Activated CD8-positive, alpha-beta memory T cell treated with anti-CD3 and anti-CD28 coated beads for 24 hours (primary cell): Measurements from ENCODE around the gene SORT1.
A peak's percentile ranks its signal among the peaks of the same experiment; 100 is the strongest.
"Not testable (repeated sequence)": the region's sequence is repeated elsewhere in the genome, so short reads cannot be mapped to it uniquely, and the experiment has no call there.

Experiments
- DNase-seq: peaks from one replicate; pipeline ENCODE4 v3.0.0-alpha.2; 2020

Gene SORT1

DNA sequence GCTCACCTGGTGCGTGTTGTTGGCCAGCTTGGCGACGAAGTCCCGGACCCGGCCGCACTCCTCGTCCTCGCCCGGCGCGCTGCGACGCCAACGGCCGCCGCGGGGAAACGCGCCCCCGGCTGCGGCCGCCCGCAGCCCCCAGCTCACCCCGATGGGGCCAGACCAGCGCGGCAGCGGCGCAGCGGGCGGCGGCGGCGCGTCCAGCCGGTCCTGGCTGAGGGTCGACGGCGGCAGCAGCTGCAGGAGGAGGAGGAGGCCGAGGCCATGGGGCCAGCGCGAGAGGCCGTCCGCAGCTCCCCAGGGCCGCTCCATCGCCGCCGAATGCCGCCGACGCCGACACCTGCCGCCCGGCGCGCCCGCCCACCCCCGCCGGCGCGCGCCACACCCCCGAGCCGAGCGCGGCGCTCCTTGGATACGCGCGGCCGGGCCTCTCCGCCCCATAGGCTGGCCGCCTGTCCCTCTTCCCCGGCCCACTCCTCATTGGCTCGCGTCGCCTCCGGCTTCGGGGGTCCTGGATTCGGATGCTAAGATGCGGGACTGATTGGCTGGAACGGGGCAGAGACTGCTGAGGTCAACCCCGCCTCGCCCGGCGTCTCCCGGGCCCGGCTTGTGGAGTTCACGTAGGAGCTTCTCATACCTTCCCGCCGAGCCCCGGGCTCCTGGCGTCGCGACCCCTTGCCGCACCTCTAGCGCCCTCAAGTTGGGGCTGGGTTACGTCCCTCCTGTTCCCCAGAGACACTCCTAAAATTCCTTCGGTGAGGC is at the start of gene SORT1:
Gene SORT1, minus strand, starts transcription at position 338 of the 762 bp plus-strand sequence. Its CDS starts 26 bp downstream, at position 312.
- DNase-seq: peak; percentile 86

GRCh38 chr1:109445949-109446695 is 48.4 kb upstream of the SORT1 start:
- DNase-seq: not testable (repeated sequence)

- no peak for DNase-seq
These were observed 46.6 kb upstream of the SORT1 start for GRCh38 chr1:109444346-109444745.

DNA sequence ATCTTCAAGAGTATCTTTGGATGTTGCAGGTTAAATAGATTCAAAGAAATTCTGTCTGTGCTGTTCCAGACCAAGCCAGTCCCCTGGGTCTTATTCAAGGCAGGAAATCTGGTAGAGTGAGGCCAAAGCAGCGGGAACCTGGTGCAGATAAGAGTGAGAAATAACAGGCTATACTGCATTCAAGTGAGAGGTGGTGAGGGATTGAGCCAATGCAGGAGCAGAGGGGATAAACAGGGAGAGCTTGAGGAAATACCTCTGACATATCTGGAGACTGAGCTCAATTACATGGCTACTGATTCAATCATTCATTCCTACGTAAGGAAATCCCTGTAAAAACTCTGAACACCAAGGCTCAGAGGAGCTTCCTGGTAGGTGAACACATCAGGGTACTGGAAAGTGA is 45.8 kb upstream of the SORT1 start:
- no peak for DNase-seq

- DNase-seq: no peak
These were observed 43.4 kb upstream of the SORT1 start for GRCh38 chr1:109441069-109441468.

- DNase-seq: no peak
These were observed 41.1 kb upstream of the SORT1 start for GRCh38 chr1:109438798-109439297.

DNA sequence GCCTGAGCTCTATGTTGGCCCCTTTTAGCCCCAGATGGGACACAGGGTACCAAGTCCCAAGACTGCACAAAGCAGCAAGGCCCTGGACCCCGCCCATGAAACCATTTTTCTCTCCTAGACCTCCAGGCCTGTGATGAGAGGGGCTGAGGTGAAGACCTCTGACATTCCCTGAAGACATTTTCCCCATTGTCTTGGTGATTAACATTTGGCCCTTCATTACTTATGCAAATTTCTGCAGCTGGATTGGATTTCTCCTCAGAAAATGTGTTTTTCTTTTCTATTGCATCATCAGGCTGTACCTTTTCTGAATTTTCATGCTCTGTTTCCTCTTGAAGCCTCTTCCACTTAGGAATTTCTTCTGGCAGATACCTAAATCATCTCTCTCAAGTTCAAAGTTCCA is 36.8 kb upstream of the SORT1 start:
- DNase-seq: no peak

- DNase-seq: no peak
These were observed 35.6 kb upstream of the SORT1 start for GRCh38 chr1:109433322-109433721.

- no peak for DNase-seq
These were observed 34.6 kb upstream of the SORT1 start for GRCh38 chr1:109432336-109432735.

- no peak for DNase-seq
These were observed 29.4 kb upstream of the SORT1 start for GRCh38 chr1:109427171-109427467.

DNA sequence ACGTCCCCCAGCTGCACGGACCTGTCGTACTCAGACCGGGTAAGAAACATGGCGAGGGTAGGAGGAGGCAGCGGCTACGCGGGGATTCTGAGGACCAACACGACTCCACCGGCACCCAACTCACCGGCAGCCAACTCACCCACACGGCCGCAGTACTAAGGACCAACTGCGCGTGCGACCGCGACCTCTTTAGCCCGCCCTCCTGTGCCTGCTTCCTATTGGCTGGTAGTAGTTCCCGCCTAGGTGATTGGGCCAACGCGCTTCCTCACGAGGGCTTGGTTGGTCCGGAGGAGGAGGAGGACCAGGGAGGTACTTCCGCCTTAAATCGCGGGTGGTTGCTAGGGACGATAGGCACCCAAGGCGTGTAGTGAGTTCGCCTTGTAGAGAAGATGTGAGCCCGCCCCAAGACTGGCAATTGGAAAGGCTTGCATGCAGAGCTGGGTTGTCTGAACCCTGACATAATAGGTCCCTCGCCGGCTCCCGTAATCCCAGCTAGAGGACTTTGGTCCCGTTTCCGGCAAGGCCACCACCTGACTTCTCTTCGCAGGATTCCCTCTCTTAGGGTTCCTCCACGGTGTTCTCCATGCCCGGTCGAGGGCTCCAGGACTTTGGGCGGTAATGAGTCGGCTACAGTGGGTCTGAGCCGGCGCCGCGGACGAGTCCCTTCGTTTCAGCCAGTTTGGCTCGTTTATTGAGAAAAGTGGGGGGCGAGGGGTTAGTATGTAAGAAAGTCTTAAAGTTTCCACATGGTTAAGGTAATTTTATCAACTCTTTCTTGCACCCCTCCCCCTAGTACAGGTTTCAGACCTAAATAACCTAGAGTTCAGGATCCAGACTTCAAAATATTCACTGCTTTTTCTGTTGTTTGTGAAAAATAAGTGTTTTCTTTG is 28.8 kb upstream of the SORT1 start, which contains the start of gene PSMA5:
Gene PSMA5, minus strand, starts transcription at position 168 of the 890 bp plus-strand sequence. Its CDS starts 118 bp downstream, at position 50.
- peak; percentile 92 for DNase-seq

GRCh38 chr1:109425391-109426280 is 27.9 kb upstream of the SORT1 start:
- no peak for DNase-seq

- no peak for DNase-seq
These were observed 25.8 kb upstream of the SORT1 start for GRCh38 chr1:109423498-109423897.

- no peak for DNase-seq
These were observed 14.8 kb upstream of the SORT1 start for GRCh38 chr1:109412551-109412950.

- no peak for DNase-seq
These were observed 7.1 kb upstream of the SORT1 start for GRCh38 chr1:109404838-109405237.

- no peak for DNase-seq
These were observed 4.3 kb upstream of the SORT1 start for GRCh38 chr1:109402025-109402424.

DNA sequence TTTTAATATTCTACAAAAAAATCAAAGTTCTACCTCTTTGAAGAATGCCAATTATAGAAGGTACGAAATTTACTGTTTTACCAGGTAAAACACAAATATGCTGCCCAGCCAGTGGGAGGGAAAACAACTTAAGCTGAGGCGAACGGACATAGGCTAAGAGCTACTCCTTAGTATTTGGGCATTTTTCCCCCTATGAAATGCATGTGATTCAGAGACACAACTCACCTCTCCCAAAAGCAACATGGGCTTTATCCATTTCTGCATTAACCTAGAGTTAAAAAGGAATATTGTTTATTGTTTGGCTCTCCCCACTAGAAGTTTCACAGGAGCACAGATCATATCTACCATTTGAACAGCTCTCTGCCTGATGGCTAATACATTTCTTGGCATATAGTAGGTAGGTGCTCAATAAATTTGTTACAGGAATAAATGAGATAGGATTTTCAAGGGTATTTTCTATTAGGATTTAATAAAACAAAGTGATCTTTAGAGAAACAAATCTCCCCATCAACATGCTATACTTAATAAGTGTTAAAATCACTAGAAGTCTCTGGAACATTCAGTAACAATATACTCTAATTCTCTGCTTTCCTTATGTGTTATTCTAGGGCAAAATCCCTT is 2.4 kb upstream of the SORT1 start:
- DNase-seq: no peak

DNA sequence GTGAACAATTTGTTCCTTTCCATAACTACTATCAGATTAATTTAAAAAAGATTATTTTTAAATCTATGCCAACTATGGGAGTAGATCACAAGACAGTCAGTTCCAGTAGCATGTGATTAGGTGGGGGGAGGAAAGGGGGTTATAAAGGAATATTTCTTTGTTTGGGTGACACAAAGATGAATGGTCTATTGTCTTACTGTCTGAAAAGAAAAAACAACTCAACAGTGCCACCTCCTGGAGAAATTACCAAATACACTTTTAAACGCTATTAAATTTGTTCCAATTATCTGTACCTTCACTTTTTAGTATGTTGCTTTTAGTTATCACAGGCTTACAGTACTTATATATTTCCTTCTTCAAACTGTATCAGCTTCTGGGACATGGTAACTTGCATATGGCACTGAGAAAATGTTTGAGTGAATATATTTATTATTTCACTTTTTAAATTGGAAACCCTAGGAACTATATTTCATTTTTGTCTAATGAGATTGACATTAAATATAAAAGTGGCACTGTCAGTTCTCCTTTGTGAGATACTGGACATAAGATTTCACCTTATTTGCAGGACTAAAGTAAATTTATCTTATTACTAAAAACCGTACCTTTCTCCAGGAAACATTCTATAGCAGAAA is 1.7 kb upstream of the SORT1 start:
- no peak for DNase-seq

DNA sequence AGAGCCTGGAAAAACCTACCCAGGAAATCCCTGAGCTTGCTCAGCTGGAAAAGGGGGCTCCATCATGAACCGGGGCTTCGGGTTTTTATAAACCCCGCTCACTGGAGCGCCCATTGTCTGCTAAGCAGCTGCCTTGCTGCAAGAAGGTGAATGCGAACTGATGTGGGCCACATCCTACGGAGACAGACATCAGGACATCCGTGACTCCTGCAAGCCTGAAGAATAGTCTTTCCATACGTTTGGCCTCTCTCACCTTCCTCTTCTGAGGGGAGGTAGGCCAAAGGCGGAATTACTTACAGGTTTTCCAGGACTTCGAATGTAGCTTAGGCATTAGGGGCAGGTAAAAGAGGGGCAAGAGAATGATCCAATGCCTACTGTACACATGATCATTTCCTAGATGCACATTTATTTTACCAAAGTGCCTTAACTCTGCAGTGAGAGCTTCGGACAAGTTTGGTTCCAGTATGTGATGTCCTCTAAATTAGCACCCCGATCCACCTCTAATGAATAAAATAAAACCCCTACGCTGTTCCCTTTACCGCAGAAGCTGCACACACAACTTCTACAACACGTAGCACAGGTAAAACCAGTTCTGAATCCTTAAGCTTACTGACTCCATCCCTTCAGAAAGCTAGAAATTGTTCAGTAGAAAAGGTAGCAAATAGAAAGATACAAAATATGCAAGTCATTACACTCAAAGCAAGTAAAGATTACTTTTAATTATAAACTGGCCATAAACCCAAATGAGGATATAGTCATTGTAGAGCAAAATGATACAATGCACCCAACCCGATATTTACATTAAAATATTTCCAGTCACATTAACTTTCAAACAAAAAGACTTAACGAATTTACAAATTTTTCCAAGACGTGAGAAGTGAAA is 866 bp upstream of the SORT1 start:
- no peak for DNase-seq
